Measurements from ENCODE around the gene TBX4. TPM values are rescaled to one million over a fixed set of nuclear protein-coding genes. Genes with fewer than 3 reads are reported as not detected.

TBX4 gene
- total and polyA plus RNA-seq, 4 donors, result not detected

DNA sequence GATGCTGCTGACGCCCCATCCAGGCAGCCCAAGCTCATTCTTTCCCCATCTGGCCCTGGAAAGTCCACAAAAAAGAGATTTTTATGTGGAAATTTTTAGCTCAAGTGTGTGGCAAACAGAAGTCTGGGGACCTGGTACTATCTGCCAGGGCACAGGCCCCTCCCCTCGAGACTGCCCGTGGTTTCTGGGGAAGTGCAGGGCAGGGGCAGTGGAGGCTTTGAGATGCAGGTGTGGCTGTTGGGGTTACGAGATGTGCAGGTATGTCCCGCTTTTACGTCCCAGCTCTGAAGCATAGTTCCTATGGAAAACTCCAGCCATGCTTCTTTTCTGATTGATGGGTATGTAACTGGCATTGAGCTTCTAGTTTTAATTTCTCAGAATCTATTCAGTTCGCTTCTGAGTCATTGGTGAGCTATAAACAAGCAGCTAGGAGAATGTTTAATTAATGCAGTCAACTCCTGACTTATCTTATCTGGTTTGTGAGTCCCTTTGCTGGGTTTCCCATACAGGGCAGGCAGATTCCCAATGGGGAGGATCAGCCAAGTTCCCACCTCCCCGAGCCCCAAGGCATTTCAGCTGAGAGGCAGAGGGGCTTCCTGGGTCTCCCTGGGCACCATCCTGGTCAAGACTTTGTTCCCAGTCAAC, 16.2 kb downstream of the TBX4 start:
- WGBS, result 71% methylated on average over 8 of the region's 8 CpGs
- H3K9me3 ChIP-seq (ENCODE audit: control insufficient read depth in 4 of 4, low read length in 3 of 4), result no peaks in the 10 kb centered on the region
- H3K4me3 ChIP-seq (ENCODE audit: low read depth in 1 of 3, low read length in 3 of 3), result no peak overlapping the region
- H3K27me3 ChIP-seq (ENCODE audit: control insufficient read depth in 4 of 4, insufficient read depth in 4 of 4, low read length in 3 of 4), result no peaks in the 10 kb centered on the region
- H3K27ac ChIP-seq (ENCODE audit: low read depth in 1 of 2, low read length in 2 of 2), result no peak overlapping the region
- no peak for DNase-seq (ENCODE audit: low spot score)
- TF ChIP-seq SP1 (IDR thresholded peaks at IDR 0.05) (no peak), EGR1 (IDR thresholded peaks at IDR 0.05; ENCODE audit: low read depth in 2 of 2) (no peak), JUND (IDR thresholded peaks at IDR 0.05) (no peak), FOXA2 (IDR thresholded peaks at IDR 0.05) (no peak), TAF1 (conservative IDR thresholded peaks at IDR 0.05) (no peak), FOXA1 (IDR thresholded peaks at IDR 0.05) (no peak), RAD21 (IDR thresholded peaks at IDR 0.05) (no peak), REST (IDR thresholded peaks at IDR 0.05) (no peak), YY1 (IDR thresholded peaks at IDR 0.05) (no peak), GABPA (IDR thresholded peaks at IDR 0.05 in 1 of 2, conservative IDR thresholded peaks at IDR 0.05 in 1 of 2) (no peak), NR2F2 (IDR thresholded peaks at IDR 0.05) (no peak)
- TF ChIP-seq, protein P1, sequence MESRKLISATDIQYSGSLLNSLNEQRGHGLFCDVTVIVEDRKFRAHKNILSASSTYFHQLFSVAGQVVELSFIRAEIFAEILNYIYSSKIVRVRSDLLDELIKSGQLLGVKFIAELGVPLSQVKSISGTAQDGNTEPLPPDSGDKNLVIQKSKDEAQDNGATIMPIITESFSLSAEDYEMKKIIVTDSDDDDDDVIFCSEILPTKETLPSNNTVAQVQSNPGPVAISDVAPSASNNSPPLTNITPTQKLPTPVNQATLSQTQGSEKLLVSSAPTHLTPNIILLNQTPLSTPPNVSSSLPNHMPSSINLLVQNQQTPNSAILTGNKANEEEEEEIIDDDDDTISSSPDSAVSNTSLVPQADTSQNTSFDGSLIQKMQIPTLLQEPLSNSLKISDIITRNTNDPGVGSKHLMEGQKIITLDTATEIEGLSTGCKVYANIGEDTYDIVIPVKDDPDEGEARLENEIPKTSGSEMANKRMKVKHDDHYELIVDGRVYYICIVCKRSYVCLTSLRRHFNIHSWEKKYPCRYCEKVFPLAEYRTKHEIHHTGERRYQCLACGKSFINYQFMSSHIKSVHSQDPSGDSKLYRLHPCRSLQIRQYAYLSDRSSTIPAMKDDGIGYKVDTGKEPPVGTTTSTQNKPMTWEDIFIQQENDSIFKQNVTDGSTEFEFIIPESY (IDR thresholded peaks at IDR 0.05), result no peak
- TF ChIP-seq, protein P2, sequence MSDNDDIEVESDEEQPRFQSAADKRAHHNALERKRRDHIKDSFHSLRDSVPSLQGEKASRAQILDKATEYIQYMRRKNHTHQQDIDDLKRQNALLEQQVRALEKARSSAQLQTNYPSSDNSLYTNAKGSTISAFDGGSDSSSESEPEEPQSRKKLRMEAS (IDR thresholded peaks at IDR 0.05), result no peak
- H3K9ac ChIP-seq (ENCODE audit: low read depth in 1 of 2, low read length in 2 of 2), result no peak overlapping the region
- no peaks in the 10 kb centered on the region for H3K4me1 ChIP-seq (ENCODE audit: control insufficient read depth in 4 of 4, insufficient read depth in 4 of 4, low read length in 3 of 4)
- H3K36me3 ChIP-seq (ENCODE audit: control insufficient read depth in 4 of 4, insufficient read depth in 3 of 4, low read depth in 1 of 4, low read length in 3 of 4), result no peaks in the 10 kb centered on the region

DNA sequence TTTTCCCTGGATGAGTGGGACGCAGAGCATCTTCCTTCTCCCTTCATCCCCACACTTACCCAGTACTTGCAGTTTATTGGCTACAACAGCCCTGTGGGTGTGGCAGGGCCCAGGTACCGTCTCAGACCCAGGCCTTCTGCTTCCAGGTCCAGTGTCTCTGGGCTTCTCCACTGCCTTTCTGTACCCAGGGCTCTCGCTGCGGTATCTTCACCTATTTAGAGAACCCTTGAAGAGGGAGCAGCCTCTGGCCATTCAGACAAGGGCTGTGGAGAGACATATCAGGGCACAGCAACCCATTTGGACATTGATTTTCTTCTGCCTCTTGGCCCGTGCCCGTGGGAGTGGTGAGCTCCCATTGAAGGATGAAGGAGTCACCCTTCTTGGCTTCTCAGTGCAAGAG, 17.3 kb downstream of the TBX4 start:
- H3K36me3 ChIP-seq (ENCODE audit: control insufficient read depth in 4 of 4, insufficient read depth in 3 of 4, low read depth in 1 of 4, low read length in 3 of 4), result no peaks in the 10 kb centered on the region

More for the DNA sequence above, 17.3 kb downstream of the TBX4 start:
- Histone ChIP-seq H3K9me3 (ENCODE audit: control insufficient read depth in 4 of 4, low read length in 3 of 4) (no peaks in the 10 kb centered on the region), H3K4me3 (ENCODE audit: low read depth in 1 of 3, low read length in 3 of 3) (no peak overlapping the region), H3K4me1 (ENCODE audit: control insufficient read depth in 4 of 4, insufficient read depth in 4 of 4, low read length in 3 of 4) (no peaks in the 10 kb centered on the region), H3K9ac (ENCODE audit: low read depth in 1 of 2, low read length in 2 of 2) (no peak overlapping the region), H3K27me3 (ENCODE audit: control insufficient read depth in 4 of 4, insufficient read depth in 4 of 4, low read length in 3 of 4) (no peaks in the 10 kb centered on the region), H3K27ac (ENCODE audit: low read depth in 1 of 2, low read length in 2 of 2) (no peak overlapping the region)
- DNase-seq (ENCODE audit: low spot score), result no peak
- WGBS, result 91% methylated on average over 6 of the region's 6 CpGs
- TF ChIP-seq RXRA (IDR thresholded peaks at IDR 0.05) (no peak), HNF4G (IDR thresholded peaks at IDR 0.05) (no peak), FOXA1 (IDR thresholded peaks at IDR 0.05) (no peak), HNF4A (conservative IDR thresholded peaks at IDR 0.05) (no peak), EGR1 (IDR thresholded peaks at IDR 0.05; ENCODE audit: low read depth in 2 of 2) (no peak)

Measured in liver (tissue), 9 donors.